ENCODE measurements around the gene ABHD2. TPM values are rescaled to one million over a fixed set of nuclear protein-coding genes. Genes with fewer than 3 reads are reported as not detected.

Gene ABHD2
- total RNA-seq, 1 donor from 2014 or later = 385 TPM

Other genes with a start within 250 kb of the ABHD2 start
- 1.0 TPM for gene HAPLN3, start 192.9 kb upstream of the ABHD2 start, total RNA-seq
- 29.1 TPM for gene MFGE8, start 175.1 kb upstream of the ABHD2 start, total RNA-seq
- not detected for gene RLBP1, start 133.1 kb downstream of the ABHD2 start, total RNA-seq
- gene FANCI, start 155.5 kb downstream of the ABHD2 start, total RNA-seq = 3.3 TPM
- gene POLG, start 246.4 kb downstream of the ABHD2 start, total RNA-seq = 36.0 TPM

Data from left lobe of liver (tissue), 1 donor.